ENCODE results near the gene HES2. TPM values are rescaled to one million over a fixed set of nuclear protein-coding genes. Genes with fewer than 3 reads are reported as not detected.

Gene HES2
- total and polyA plus RNA-seq, 9 of the 15 experiments (the other 6 are each of a cell fraction or from before 2014, with no cell fraction given): 0.05 to 0.18 (median 0.07) TPM; not detected in 4

DNA sequence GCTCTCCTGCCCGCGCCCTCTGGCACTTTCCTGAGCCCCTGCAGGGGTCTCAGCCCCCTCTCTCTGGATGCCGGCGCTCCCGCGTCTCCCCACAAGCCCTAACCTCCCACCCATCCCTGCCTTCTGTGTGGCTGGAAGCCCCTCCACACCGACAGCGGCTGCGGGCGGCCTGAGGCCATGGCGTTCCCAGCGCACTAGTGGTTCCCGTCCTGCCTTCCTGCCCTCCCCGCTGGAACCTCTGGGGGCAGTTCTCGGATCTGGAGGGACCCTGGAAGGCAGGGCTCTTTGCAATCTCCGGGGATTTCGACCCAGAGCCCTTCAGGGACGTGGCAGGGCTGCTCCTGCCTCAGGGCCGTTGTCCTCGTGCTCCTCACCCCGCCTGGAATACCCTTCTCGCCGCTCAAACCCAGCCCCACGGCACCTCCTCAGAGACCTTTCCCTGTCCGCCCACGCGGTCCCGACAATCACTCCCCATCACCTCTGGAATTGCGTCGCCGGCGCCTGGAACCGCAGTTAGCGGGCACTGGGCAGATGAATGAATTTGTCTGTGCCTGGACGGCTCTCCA is 4.4 kb upstream of the HES2 start (continued):
- TF ChIP-seq SP2 (IDR thresholded peaks at IDR 0.05; ENCODE audit: extremely low read depth, low read depth, low read length, poor library complexity, severe bottlenecking) (no peak), SMC3 (conservative IDR thresholded peaks at IDR 0.05; ENCODE audit: insufficient read depth, low read depth, low read length) (0 out of 2 replicates have a peak, but pooled peaks have one; percentile 5), NR1H2 (CRISPR knock-in tag; IDR thresholded peaks at IDR 0.05) (no peak), PHB2 (IDR thresholded peaks at IDR 0.05; ENCODE audit: low read depth) (no peak), NCOA2 (IDR thresholded peaks at IDR 0.05; ENCODE audit: partially characterized antibody in 2 of 2) (no peak), GABPB2 (CRISPR knock-in tag; conservative IDR thresholded peaks at IDR 0.05) (no peak), KDM2B (CRISPR knock-in tag; IDR thresholded peaks at IDR 0.05) (0 out of 2 replicates have a peak, but pooled peaks have one; percentile 49), ZNF124 (CRISPR knock-in tag; IDR thresholded peaks at IDR 0.05) (no peak), HNRNPLL (IDR thresholded peaks at IDR 0.05; ENCODE audit: low read depth, low read length, poor library complexity, severe bottlenecking) (peak; percentile 96)
- TF ChIP-seq, protein P1, sequence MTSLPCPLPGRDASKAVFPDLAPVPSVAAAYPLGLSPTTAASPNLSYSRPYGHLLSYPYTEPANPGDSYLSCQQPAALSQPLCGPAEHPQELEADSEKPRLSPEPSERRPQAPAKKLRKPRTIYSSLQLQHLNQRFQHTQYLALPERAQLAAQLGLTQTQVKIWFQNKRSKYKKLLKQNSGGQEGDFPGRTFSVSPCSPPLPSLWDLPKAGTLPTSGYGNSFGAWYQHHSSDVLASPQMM (CRISPR knock-in tag; IDR thresholded peaks at IDR 0.05): no peak
- TF ChIP-seq, protein P2, sequence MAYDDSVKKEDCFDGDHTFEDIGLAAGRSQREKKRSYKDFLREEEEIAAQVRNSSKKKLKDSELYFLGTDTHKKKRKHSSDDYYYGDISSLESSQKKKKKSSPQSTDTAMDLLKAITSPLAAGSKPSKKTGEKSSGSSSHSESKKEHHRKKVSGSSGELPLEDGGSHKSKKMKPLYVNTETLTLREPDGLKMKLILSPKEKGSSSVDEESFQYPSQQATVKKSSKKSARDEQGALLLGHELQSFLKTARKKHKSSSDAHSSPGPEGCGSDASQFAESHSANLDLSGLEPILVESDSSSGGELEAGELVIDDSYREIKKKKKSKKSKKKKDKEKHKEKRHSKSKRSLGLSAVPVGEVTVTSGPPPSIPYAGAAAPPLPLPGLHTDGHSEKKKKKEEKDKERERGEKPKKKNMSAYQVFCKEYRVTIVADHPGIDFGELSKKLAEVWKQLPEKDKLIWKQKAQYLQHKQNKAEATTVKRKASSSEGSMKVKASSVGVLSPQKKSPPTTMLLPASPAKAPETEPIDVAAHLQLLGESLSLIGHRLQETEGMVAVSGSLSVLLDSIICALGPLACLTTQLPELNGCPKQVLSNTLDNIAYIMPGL (CRISPR knock-in tag; IDR thresholded peaks at IDR 0.05): 0 out of 2 replicates have a peak, but pooled peaks have one; percentile 31
- TF ChIP-seq, protein P3, sequence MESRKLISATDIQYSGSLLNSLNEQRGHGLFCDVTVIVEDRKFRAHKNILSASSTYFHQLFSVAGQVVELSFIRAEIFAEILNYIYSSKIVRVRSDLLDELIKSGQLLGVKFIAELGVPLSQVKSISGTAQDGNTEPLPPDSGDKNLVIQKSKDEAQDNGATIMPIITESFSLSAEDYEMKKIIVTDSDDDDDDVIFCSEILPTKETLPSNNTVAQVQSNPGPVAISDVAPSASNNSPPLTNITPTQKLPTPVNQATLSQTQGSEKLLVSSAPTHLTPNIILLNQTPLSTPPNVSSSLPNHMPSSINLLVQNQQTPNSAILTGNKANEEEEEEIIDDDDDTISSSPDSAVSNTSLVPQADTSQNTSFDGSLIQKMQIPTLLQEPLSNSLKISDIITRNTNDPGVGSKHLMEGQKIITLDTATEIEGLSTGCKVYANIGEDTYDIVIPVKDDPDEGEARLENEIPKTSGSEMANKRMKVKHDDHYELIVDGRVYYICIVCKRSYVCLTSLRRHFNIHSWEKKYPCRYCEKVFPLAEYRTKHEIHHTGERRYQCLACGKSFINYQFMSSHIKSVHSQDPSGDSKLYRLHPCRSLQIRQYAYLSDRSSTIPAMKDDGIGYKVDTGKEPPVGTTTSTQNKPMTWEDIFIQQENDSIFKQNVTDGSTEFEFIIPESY (CRISPR knock-in tag; IDR thresholded peaks at IDR 0.05): peak; percentile 64; the same call in 1 of the 2 replicates
- TF ChIP-seq, protein P4, sequence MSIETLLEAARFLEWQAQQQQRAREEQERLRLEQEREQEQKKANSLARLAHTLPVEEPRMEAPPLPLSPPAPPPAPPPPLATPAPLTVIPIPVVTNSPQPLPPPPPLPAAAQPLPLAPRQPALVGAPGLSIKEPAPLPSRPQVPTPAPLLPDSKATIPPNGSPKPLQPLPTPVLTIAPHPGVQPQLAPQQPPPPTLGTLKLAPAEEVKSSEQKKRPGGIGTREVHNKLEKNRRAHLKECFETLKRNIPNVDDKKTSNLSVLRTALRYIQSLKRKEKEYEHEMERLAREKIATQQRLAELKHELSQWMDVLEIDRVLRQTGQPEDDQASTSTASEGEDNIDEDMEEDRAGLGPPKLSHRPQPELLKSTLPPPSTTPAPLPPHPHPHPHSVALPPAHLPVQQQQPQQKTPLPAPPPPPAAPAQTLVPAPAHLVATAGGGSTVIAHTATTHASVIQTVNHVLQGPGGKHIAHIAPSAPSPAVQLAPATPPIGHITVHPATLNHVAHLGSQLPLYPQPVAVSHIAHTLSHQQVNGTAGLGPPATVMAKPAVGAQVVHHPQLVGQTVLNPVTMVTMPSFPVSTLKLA (conservative IDR thresholded peaks at IDR 0.05): no peak
- TF ChIP-seq, protein P5, sequence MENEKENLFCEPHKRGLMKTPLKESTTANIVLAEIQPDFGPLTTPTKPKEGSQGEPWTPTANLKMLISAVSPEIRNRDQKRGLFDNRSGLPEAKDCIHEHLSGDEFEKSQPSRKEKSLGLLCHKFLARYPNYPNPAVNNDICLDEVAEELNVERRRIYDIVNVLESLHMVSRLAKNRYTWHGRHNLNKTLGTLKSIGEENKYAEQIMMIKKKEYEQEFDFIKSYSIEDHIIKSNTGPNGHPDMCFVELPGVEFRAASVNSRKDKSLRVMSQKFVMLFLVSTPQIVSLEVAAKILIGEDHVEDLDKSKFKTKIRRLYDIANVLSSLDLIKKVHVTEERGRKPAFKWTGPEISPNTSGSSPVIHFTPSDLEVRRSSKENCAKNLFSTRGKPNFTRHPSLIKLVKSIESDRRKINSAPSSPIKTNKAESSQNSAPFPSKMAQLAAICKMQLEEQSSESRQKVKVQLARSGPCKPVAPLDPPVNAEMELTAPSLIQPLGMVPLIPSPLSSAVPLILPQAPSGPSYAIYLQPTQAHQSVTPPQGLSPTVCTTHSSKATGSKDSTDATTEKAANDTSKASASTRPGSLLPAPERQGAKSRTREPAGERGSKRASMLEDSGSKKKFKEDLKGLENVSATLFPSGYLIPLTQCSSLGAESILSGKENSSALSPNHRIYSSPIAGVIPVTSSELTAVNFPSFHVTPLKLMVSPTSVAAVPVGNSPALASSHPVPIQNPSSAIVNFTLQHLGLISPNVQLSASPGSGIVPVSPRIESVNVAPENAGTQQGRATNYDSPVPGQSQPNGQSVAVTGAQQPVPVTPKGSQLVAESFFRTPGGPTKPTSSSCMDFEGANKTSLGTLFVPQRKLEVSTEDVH (IDR thresholded peaks at IDR 0.05; ENCODE audit: low read depth, partially characterized antibody): no peak
- TF ChIP-seq, protein P6, sequence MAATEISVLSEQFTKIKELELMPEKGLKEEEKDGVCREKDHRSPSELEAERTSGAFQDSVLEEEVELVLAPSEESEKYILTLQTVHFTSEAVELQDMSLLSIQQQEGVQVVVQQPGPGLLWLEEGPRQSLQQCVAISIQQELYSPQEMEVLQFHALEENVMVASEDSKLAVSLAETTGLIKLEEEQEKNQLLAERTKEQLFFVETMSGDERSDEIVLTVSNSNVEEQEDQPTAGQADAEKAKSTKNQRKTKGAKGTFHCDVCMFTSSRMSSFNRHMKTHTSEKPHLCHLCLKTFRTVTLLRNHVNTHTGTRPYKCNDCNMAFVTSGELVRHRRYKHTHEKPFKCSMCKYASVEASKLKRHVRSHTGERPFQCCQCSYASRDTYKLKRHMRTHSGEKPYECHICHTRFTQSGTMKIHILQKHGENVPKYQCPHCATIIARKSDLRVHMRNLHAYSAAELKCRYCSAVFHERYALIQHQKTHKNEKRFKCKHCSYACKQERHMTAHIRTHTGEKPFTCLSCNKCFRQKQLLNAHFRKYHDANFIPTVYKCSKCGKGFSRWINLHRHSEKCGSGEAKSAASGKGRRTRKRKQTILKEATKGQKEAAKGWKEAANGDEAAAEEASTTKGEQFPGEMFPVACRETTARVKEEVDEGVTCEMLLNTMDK (IDR thresholded peaks at IDR 0.05; ENCODE audit: borderline replicate concordance, insufficient read depth, low read depth, low read length, poor library complexity, severe bottlenecking): no peak

Measured in K562 (cell line).